Neural crest cell (in vitro differentiated cells): ENCODE measurements around the gene GOLGA1. TPM values are rescaled to one million over a fixed set of nuclear protein-coding genes. Genes with fewer than 3 reads are reported as not detected.

Experiments
- DNase-seq: peaks from one replicate; pipeline ENCODE4 v3.0.0; 2021; ENCODE audit warnings: low read depth, mixed read lengths, low spot score
- H3K27ac Mint-ChIP-seq: one replicate; pipeline ENCODE4 v1.8.0; 2021; ENCODE audit warnings: mild to moderate bottlenecking, mixed read lengths; ENCODE audit not compliant: unreplicated experiment
- H3K27me3 Mint-ChIP-seq: 2 replicates; pipeline ENCODE4 v1.8.0; 2021; ENCODE audit warnings: low read depth, mild to moderate bottlenecking, mixed read lengths
- H3K36me3 Mint-ChIP-seq: 2 replicates; pipeline ENCODE4 v1.8.0; 2021; ENCODE audit warnings: low read depth, mild to moderate bottlenecking, mixed read lengths
- H3K4me1 Mint-ChIP-seq: 2 replicates; pipeline ENCODE4 v1.8.0; 2021; ENCODE audit warnings: mixed read lengths
- H3K4me3 Mint-ChIP-seq: one replicate; pipeline ENCODE4 v1.8.0; 2021; ENCODE audit warnings: mild to moderate bottlenecking, mixed read lengths
- H3K9me3 Mint-ChIP-seq: 2 replicates; pipeline ENCODE4 v1.8.0; 2021; ENCODE audit warnings: mixed read lengths
- total RNA-seq: library from RNA; stranded (reverse); gene quantifications from 2 replicates; pipeline ENCODE4 v1.2.1, GENCODE V29; 2021
- TF ChIP-seq, protein P1 (sequence below): fragments of 200-600 bp; sonication (generic); conservative IDR thresholded peaks from 2 replicates; pipeline ENCODE4 v1.5.0; 2021; ENCODE audit warnings: antibody characterized with exemption, mild to moderate bottlenecking

GOLGA1 gene
- total RNA-seq, 1 donor from 2014 or later, result 15.9 TPM

GRCh38 chr9:124887832-124888231 is 53.1 kb downstream of the GOLGA1 start:
- Mint-ChIP-seq H3K4me1 (no peaks in the 10 kb centered on the region), H3K36me3 (peaks cover 7% of the 10 kb centered on the region), H3K4me3 (no peak overlapping the region), H3K9me3 (no peaks in the 10 kb centered on the region), H3K27ac (no peak overlapping the region), H3K27me3 (no peaks in the 10 kb centered on the region)
- TF ChIP-seq, protein P1, sequence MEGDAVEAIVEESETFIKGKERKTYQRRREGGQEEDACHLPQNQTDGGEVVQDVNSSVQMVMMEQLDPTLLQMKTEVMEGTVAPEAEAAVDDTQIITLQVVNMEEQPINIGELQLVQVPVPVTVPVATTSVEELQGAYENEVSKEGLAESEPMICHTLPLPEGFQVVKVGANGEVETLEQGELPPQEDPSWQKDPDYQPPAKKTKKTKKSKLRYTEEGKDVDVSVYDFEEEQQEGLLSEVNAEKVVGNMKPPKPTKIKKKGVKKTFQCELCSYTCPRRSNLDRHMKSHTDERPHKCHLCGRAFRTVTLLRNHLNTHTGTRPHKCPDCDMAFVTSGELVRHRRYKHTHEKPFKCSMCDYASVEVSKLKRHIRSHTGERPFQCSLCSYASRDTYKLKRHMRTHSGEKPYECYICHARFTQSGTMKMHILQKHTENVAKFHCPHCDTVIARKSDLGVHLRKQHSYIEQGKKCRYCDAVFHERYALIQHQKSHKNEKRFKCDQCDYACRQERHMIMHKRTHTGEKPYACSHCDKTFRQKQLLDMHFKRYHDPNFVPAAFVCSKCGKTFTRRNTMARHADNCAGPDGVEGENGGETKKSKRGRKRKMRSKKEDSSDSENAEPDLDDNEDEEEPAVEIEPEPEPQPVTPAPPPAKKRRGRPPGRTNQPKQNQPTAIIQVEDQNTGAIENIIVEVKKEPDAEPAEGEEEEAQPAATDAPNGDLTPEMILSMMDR, result no peak
- DNase-seq, result no peak

GRCh38 chr9:124886866-124887492 is 53.9 kb downstream of the GOLGA1 start:
- Mint-ChIP-seq H3K27ac (no peak overlapping the region), H3K27me3 (no peaks in the 10 kb centered on the region), H3K9me3 (no peaks in the 10 kb centered on the region), H3K4me1 (no peaks in the 10 kb centered on the region), H3K36me3 (peaks cover 7% of the 10 kb centered on the region), H3K4me3 (no peak overlapping the region)
- no peak for DNase-seq
- TF ChIP-seq, protein P1, result no peak

GRCh38 chr9:124886461-124886860 is 54.4 kb downstream of the GOLGA1 start:
- Mint-ChIP-seq H3K36me3 (peaks cover 7% of the 10 kb centered on the region), H3K4me1 (no peaks in the 10 kb centered on the region), H3K9me3 (no peaks in the 10 kb centered on the region), H3K27me3 (no peaks in the 10 kb centered on the region), H3K27ac (no peak overlapping the region), H3K4me3 (no peak overlapping the region)
- TF ChIP-seq, protein P1, result no peak
- DNase-seq, result no peak

- Mint-ChIP-seq H3K9me3 (no peaks in the 10 kb centered on the region), H3K27ac (peak overlapping the region; percentile 14), H3K4me3 (no peak overlapping the region), H3K36me3 (peaks cover 6% of the 10 kb centered on the region), H3K4me1 (no peaks in the 10 kb centered on the region), H3K27me3 (no peaks in the 10 kb centered on the region)
- no peak for DNase-seq
- TF ChIP-seq, protein P1, result no peak
Observed at GRCh38 chr9:124885551-124885950, 55.3 kb downstream of the GOLGA1 start.

GRCh38 chr9:124884376-124884775 is 56.5 kb downstream of the GOLGA1 start:
- TF ChIP-seq, protein P1, result no peak
- H3K36me3 Mint-ChIP-seq, result peaks cover 2% of the 10 kb centered on the region
- no peak overlapping the region for H3K4me3 Mint-ChIP-seq
- no peak overlapping the region for H3K27ac Mint-ChIP-seq
- DNase-seq, result no peak
- H3K9me3 Mint-ChIP-seq, result no peaks in the 10 kb centered on the region
- H3K4me1 Mint-ChIP-seq, result no peaks in the 10 kb centered on the region
- H3K27me3 Mint-ChIP-seq, result no peaks in the 10 kb centered on the region
